ENCODE data around the gene KANSL3.

The KANSL3 gene

DNA sequence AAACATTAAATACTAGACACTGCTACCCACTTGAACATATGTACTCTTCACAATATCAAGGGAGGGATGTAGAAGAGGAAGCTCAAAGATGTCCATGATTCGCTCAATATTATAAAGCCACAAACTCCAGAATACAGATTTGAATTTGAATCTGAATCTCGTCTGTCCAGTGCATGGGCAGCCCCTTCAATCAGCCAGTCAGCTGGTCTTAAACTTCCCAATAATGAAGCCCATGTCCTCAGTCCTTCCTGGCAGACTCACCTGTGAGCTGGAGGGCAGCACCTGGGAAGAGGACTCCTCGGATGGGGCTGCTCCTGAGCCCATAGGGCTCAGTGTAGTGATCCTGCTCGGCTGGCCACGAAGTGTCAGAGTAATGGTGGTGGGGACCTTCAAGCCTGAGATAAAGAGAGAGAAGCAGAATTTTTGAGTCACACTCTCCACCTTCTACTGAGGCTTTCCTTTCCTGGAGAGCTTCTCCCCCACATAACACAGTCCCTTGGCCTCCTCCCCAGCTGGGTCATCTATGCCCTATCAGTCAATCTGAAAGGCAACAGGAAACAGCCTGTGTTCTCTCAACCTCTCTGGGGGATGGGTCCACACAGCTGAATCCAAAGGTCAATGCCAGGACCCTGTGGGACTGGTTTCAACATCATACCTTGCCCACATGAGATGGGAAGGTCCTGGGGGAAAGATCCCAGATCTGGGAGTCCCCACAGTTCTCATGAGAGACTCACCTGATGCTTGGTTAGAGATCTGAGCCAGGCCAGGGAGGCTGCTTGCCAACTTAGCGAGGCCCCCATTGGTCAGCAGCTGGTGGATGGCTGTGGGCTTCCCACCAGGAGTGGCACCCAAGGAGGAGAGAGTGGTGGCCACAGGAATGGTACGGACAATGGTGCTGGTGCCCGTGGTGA, 36.5 kb downstream of the KANSL3 start:
- H3K27ac ChIP-seq, result no peak overlapping the region
- TF ChIP-seq, protein P1, sequence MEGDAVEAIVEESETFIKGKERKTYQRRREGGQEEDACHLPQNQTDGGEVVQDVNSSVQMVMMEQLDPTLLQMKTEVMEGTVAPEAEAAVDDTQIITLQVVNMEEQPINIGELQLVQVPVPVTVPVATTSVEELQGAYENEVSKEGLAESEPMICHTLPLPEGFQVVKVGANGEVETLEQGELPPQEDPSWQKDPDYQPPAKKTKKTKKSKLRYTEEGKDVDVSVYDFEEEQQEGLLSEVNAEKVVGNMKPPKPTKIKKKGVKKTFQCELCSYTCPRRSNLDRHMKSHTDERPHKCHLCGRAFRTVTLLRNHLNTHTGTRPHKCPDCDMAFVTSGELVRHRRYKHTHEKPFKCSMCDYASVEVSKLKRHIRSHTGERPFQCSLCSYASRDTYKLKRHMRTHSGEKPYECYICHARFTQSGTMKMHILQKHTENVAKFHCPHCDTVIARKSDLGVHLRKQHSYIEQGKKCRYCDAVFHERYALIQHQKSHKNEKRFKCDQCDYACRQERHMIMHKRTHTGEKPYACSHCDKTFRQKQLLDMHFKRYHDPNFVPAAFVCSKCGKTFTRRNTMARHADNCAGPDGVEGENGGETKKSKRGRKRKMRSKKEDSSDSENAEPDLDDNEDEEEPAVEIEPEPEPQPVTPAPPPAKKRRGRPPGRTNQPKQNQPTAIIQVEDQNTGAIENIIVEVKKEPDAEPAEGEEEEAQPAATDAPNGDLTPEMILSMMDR (conservative IDR thresholded peaks at IDR 0.05), result no peak
- TF ChIP-seq ZFX (IDR thresholded peaks at IDR 0.05), result no peak

DNA sequence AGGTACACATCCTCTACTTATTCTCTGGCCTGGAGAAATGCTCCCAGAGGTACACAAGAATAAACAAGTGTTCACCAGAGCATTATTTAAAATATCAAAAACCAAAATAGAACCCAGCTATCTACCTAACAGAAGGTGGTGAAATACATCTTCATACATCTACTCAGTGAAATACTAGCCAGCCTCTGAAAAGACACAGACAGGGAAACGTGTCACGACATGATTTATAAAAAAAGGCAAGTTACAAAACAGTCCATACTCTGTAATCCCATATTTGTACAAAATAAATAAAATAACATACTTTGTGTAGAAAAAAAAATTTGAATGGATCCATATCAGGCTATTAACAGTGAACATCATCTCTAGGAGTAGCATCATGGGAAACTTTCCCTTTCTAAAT, 38.2 kb downstream of the KANSL3 start:
- TF ChIP-seq, protein P1 (conservative IDR thresholded peaks at IDR 0.05), result no peak
- TF ChIP-seq ZFX (IDR thresholded peaks at IDR 0.05), result no peak

DNA sequence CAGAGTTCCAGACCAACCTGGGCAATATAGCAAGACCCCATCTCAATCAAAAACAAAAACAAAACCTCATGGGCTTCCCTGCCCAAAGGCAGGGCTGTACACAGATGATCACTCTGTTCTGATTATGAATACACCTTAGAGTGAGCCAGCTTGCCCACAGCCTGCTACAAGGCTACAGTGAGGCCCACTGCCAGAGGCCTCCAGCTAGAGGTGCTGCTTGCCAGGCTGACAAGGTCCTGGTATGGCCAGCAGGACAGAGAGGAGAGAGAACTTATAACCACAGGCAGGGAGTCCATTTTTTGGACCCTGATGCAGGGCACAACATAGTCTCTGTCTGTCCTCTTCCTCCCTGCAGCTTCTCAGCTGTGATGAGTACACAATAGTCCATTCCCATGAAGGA, 41.5 kb downstream of the KANSL3 start:
- no peak overlapping the region for H3K27ac ChIP-seq
- TF ChIP-seq, protein P1 (conservative IDR thresholded peaks at IDR 0.05), result no peak
- TF ChIP-seq ZFX (IDR thresholded peaks at IDR 0.05), result no peak

More for the DNA sequence above, 38.2 kb downstream of the KANSL3 start:
- H3K27ac ChIP-seq, result no peak overlapping the region

DNA sequence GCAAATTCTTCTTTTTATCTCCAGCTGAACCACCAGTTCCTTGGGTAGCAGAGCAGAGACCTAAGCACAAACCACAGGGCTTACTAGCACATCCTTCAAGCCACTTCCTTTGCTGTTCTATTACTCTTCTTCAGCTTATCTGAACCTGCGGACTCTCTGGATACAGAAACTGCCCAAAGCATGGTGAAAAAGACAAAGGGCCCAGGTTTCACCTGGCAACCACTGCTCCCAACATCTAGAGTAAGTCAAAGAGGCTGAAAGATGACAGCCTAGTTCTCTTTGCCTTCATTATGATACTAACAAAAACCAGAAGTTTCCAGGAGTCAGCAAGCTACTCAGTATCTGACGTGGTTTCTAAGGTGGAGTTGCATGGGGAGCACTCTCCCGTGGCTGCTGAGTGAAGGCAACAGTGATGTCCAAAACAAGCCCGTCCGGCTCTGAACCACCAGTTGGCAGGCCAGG, 43.4 kb downstream of the KANSL3 start:
- TF ChIP-seq, protein P1 (conservative IDR thresholded peaks at IDR 0.05), result no peak
- no peak for TF ChIP-seq ZFX (IDR thresholded peaks at IDR 0.05)
- no peak overlapping the region for H3K27ac ChIP-seq

DNA sequence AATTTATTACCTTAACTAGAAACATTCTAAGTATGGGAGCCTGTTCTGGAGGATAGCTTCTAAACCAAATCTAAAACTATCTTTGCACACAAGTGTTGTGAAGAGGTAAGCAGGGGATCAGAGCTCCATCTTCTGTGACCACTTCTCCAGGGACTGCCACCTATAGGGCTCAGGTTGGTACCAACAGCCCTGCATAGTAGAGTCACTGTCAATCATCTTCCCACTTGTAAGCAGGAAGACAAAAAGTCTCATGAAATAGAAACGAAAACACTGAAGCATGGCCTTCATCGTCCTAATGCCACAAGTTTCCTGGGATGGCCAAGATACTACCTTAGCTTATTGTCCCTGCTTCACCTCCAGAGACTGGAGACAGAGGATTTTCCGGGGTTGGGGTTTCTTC, 43.8 kb downstream of the KANSL3 start:
- H3K27ac ChIP-seq, result no peak overlapping the region
- TF ChIP-seq, protein P1 (conservative IDR thresholded peaks at IDR 0.05), result no peak
- TF ChIP-seq ZFX (IDR thresholded peaks at IDR 0.05), result no peak

DNA sequence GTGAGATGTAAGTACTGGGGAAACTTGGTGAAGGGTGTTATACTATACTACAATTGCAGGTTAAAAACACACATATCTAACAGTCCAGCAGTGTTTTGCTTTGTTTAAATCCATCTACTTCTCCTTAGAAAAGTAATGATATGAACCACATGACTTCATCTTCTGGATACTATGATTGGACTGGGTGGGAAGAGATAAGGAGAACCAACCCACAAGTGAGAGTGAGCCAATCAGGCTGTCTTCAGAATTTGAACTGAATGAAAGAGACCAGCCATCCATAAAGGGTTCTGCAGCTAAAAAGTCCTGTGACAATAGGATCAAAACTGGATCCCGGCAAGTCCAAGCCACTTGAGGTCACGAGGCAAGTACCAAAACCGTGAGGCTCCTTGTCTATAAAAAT, 46.6 kb downstream of the KANSL3 start:
- H3K27ac ChIP-seq, result no peak overlapping the region
- TF ChIP-seq ZFX (IDR thresholded peaks at IDR 0.05), result no peak
- TF ChIP-seq, protein P1 (conservative IDR thresholded peaks at IDR 0.05), result no peak

DNA sequence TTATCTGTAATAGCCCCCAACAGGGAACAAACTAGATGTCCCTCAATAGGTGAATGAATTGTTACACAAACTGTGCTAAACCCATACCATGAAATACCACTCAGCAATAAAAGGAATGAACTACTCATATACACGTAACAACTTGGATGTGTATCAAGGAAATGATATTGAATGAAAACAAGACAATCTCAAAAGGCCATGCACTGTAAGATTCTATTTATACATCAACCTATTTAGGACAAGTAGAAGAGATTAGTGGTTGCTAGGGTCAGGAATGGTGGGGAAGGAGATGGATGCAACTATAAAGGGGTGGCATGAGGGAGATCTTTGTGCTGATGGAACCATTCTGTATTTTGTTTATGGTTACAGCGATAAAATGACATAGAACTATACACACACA, 47.1 kb downstream of the KANSL3 start:
- no peak for TF ChIP-seq ZFX (IDR thresholded peaks at IDR 0.05)
- TF ChIP-seq, protein P1 (conservative IDR thresholded peaks at IDR 0.05), result no peak
- no peak overlapping the region for H3K27ac ChIP-seq
